Hematopoietic multipotent progenitor cell treated with erythropoietin and hydrocortisone succinate and interleukin-3 and kit ligand, for 4 days (in vitro differentiated cells): ENCODE results near the gene JMJD8.
"Not testable (repeated sequence)": the region's sequence is repeated elsewhere in the genome, so short reads cannot be mapped to it uniquely, and the experiment has no call there.

Experiments
- DNase-seq: peaks from one replicate; pipeline ENCODE4 v3.0.0-alpha.2; 2015

The JMJD8 gene

GRCh38 chr16:708019-708418 lies 23.9 kb upstream of the JMJD8 start:
- no peak for DNase-seq

GRCh38 chr16:707062-707538 lies 23.0 kb upstream of the JMJD8 start:
- DNase-seq: no peak

DNA sequence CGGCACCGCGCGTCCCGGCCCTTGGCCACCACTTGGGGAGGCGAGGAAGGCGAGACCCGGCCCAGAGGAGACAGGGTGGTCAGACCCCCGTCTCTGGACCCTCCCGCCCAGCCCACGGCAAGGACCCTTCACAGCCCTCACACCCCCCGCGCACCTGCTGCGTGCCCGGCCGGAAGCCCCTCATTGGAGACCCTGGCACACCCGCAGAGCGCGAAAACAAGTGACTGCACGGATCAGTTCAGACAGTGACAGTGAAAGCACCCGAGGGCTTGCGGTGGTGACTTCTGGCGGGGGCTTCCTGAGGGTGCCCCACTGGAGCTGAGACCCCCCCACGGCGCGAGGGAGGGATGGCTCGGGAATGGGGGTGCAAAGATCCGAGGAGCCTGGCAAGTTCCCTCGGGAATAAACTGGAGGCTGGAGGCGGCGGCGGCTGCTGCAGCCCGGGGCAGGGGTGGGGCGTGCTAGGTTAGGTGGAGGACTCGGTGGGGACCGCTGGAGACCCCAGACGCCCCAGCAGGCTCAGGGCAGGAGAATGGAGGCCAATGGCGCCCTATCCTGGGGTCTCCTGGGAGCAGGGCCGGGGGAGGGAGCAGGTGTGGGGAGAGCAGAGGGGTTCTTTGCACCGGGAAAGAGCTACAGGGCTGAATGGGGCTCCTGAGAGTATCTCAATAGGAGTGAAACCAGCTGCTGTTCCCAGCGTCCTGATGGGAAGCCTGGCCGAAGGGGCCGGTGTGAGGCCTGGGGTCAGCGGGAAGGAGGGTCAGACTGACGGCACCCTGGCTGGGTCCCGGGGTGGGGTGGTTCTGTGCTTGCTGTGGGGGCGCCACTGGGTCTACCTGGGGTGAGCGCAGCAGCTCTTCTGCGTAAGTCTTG lies 22.3 kb upstream of the JMJD8 start:
- DNase-seq: no peak

DNA sequence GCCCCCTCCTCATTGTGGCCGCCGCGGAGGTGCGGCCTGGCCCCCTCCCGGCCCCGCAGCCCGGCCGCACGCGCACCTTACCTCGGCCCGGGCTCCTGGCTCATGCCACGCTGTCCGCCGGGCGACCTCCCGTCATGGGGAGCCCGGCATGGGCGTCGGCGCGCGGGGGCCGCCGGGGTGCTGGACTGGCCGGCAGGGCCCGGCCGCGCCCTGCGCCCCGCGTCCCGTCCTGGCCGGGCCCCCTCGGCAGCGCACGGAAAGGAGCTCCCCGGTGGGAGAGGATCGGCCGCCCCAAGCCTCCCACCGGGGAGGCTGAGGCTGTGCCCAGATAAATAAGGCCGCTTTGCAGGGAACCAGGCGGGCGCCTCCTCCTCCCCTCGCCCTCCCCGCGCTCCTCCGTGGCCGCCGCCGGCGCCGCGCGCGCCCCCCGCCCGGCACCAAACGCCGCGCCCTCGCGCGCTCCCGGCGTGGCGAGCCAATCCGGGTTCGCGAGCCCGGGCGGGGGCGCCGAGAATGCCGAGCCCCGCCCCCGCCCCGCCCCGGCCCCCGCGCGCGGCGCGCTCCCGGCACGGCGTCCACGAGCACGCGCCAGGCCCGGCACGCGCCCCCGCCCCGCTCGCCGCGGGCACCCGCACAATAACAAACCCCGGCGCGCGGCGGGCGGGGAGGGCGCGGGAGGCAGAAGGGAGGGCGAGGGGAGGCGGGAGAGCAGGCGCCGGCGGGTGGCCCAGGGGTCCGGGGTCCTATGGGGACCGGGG lies 21.5 kb upstream of the JMJD8 start, which contains the start of gene FBXL16:
Gene FBXL16 (minus strand): TSS at position 371 of the 758 bp plus-strand sequence. CDS start 8,396 bp downstream, outside the sequence.
- no peak for DNase-seq

GRCh38 chr16:704552-705380 lies 20.6 kb upstream of the JMJD8 start:
- no peak for DNase-seq

- DNase-seq: no peak
These were observed 19.9 kb upstream of the JMJD8 start for GRCh38 chr16:704047-704446.

GRCh38 chr16:703406-703805 lies 19.3 kb upstream of the JMJD8 start:
- DNase-seq: no peak

DNA sequence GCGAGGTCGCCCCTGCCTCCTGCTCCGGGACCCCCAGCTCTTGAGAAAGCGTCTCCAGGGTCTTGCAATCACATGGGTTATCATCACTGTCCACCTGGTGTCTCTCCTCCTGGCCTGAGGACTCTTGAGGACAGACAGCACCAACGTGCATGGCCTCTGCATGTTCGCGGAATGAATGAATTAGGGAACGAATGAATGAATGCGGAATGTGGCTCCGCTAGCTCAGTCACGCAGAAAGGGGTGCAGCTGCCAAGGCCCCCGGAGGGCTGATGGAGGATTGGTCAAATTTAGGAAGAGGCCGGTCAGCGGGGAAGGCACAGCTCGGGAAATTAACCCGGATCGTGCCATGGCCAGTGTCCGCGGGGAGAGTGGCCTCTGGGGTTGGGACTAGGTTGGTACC lies 18.2 kb upstream of the JMJD8 start:
- no peak for DNase-seq

GRCh38 chr16:700684-701584 lies 16.8 kb upstream of the JMJD8 start:
- peak; percentile 56 for DNase-seq

- no peak for DNase-seq
These were observed 15.0 kb upstream of the JMJD8 start for GRCh38 chr16:698911-699671.

DNA sequence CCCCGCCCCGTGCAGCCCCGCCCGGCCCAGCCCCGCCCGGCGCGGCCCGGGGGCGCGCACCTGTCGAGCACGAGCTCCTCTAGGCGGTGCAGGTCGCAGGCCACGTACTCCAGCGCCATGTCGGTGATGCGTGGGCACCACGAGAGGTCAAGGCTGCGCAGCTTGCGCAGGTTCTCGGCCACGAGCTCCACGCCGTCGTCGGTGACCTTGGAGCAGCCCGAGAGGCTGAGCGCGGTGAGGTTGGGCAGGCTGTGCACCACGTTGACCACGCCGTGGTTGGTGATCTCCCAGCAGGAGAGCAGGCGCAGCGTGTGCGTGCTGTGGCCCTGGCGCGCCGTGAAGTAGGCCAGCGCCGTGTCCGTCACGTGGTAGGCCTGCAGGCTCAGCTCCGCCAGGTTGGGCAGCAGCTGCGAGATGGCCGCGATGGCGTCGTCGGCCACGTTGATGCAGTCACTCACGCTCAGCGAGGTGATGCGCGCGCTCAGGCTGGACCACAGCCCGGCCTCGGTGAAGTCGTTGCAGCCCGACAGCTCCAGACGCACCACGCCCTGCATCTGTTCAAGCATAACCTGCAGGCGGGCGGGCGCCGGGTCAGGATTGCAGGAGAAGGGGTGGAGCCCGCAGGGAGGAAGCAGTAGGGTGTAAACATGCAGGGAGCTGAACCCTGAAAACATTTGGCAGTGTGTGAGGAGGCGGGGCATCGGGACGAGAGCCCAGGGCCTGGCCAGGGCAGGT lies 11.4 kb upstream of the JMJD8 start:
- DNase-seq: peak; percentile 69

GRCh38 chr16:694863-695354 lies 10.8 kb upstream of the JMJD8 start:
- DNase-seq: no peak

- no peak for DNase-seq
These were observed 10.2 kb upstream of the JMJD8 start for GRCh38 chr16:694187-694862.

- no peak for DNase-seq
These were observed 9.6 kb upstream of the JMJD8 start for GRCh38 chr16:693766-694165.

DNA sequence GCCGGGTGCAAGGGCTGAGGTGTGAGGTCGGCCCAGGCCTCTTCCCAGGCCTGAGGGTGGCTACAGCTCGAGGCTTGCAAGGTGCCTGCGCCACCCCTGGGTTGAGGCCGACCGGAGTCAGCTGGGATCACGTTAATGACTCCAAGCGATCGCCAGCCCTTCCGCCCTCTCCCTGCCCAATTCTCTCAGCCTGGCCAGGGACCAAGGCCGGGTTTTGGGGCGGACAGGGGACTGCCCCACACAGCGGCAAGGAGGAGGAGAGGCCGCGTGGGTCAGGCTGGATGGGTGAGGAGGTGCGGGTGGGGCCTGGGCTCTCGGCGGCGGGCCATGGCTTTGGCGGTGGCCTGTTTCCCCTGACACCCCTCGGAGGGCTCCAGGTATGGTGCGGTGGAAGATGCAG lies 9.2 kb upstream of the JMJD8 start:
- DNase-seq: no peak

GRCh38 chr16:692356-693108 lies 8.4 kb upstream of the JMJD8 start:
- no peak for DNase-seq

GRCh38 chr16:691242-691641 lies 7.1 kb upstream of the JMJD8 start:
- not testable (repeated sequence) for DNase-seq

- no peak for DNase-seq
These were observed 5.2 kb upstream of the JMJD8 start for GRCh38 chr16:689175-689897.
